IMR-90 (cell line): ENCODE data around the gene PEX11A. TPM values are rescaled to one million over a fixed set of nuclear protein-coding genes. Genes with fewer than 3 reads are reported as not detected.

Source experiments
- ATAC-seq: fragments of 200-7000 bp; cut with Tn5 transposase; 2 replicates; pipeline ENCODE4 v1.9.1; 2020; ENCODE audit warnings: low read depth, mild to moderate bottlenecking, moderate library complexity
- BruUV-seq: library from RNA; stranded (reverse); fragments of 400-500 nt; replicated peaks from 2 replicates; lab custom pipeline; 2021; lab: Mats Ljungman, UMichigan
- CTCF ChIA-PET: fragments of 300-600 bp; formaldehyde crosslinking; extraction: SDS; loops from one replicate; lab custom pipeline; 2021; ENCODE audit warnings: antibody characterized with exemption; lab: Yijun Ruan, JAX
- POLR2A ChIA-PET: fragments of 300-600 bp; sonication (Branson Sonifier 250); formaldehyde crosslinking; loops from one replicate; lab custom pipeline; 2022; ENCODE audit warnings: antibody characterized with exemption; ENCODE audit not compliant: unreplicated experiment; lab: Charles Lee
- DNase-seq: peaks from one replicate; pipeline ENCODE4 v3.0.0; 2013
- H2AFZ ChIP-seq: replicated peaks from 2 replicates; pipeline ENCODE3; 2013; ENCODE audit warnings: low read length, mild to moderate bottlenecking; ENCODE audit not compliant: poor library complexity
- H2AK5ac ChIP-seq: 2 replicates; pipeline ENCODE4 v1.6.1; 2013; ENCODE audit warnings: low read depth, low read length, inconsistent platforms
- H2AK9ac ChIP-seq: replicated peaks from 2 replicates; pipeline ENCODE3; 2013; ENCODE audit warnings: mild to moderate bottlenecking, low read depth, low read length, moderate library complexity; ENCODE audit not compliant: poor library complexity
- H2BK120ac ChIP-seq: 2 replicates; pipeline ENCODE4 v1.6.1; 2013; ENCODE audit warnings: low read depth, low read length, inconsistent platforms
- H2BK15ac ChIP-seq: 3 replicates; pipeline ENCODE4 v1.6.1; 2013; ENCODE audit warnings: low read depth, low read length, inconsistent platforms
- H2BK20ac ChIP-seq: 2 replicates; pipeline ENCODE4 v1.6.1; 2013; ENCODE audit warnings: low read depth, mild to moderate bottlenecking, inconsistent platforms, low read length, moderate library complexity
- H2BK5ac ChIP-seq: 2 replicates; pipeline ENCODE4 v1.6.1; 2013; ENCODE audit warnings: mild to moderate bottlenecking, low read depth, low read length, inconsistent platforms; ENCODE audit not compliant: poor library complexity, severe bottlenecking
- H3K14ac ChIP-seq: replicated peaks from 2 replicates; pipeline ENCODE4 v1.6.1; 2013; ENCODE audit warnings: low read depth, low read length, inconsistent platforms
- H3K18ac ChIP-seq: 2 replicates; pipeline ENCODE4 v1.6.1; 2013; ENCODE audit warnings: low read depth, low read length, control low read depth
- H3K23ac ChIP-seq: 2 replicates; pipeline ENCODE4 v1.6.1; 2013; ENCODE audit warnings: low read depth, low read length, inconsistent platforms
- H3K27ac ChIP-seq: 2 replicates; pipeline ENCODE4 v1.5.1; 2013; ENCODE audit warnings: mild to moderate bottlenecking, control low read depth, low read length; ENCODE audit not compliant: insufficient read depth
- H3K27me3 ChIP-seq: 2 replicates; pipeline ENCODE4 v1.6.1; 2013; ENCODE audit warnings: low read length; ENCODE audit not compliant: control insufficient read depth, insufficient read depth
- H3K36me3 ChIP-seq: 2 replicates; pipeline ENCODE4 v1.6.1; 2013; ENCODE audit warnings: low read length, mixed read lengths; ENCODE audit not compliant: control insufficient read depth, insufficient read depth
- H3K4ac ChIP-seq: 2 replicates; pipeline ENCODE4 v1.6.1; 2013; ENCODE audit warnings: low read depth, low read length, inconsistent platforms
- H3K4me1 ChIP-seq: 2 replicates; pipeline ENCODE4 v1.6.1; 2013; ENCODE audit warnings: low read length, mixed read lengths; ENCODE audit not compliant: control insufficient read depth, insufficient read depth
- H3K4me2 ChIP-seq: 2 replicates; pipeline ENCODE4 v1.6.1; 2013; ENCODE audit warnings: low read depth, mild to moderate bottlenecking, control low read depth, low read length, moderate library complexity
- H3K4me3 ChIP-seq: 2 replicates; pipeline ENCODE4 v1.5.1; 2013; ENCODE audit warnings: low read depth, mild to moderate bottlenecking, control low read depth, low read length, moderate library complexity; ENCODE audit not compliant: insufficient read depth
- H3K56ac ChIP-seq: 2 replicates; pipeline ENCODE4 v1.6.1; 2013; ENCODE audit warnings: low read length, inconsistent platforms; ENCODE audit not compliant: insufficient read depth; ENCODE audit errors: extremely low read depth
- H3K79me1 ChIP-seq, 2 experiments: 2 replicates each; pipeline ENCODE4 v1.6.1; 2013; ENCODE audit warnings: low read length in 2 of 2, inconsistent platforms in 1 of 2, low read depth in 1 of 2
- H3K9ac ChIP-seq: 2 replicates; pipeline ENCODE4 v1.6.1; 2013; ENCODE audit warnings: low read depth, low read length, control low read depth
- H3K9me1 ChIP-seq: 2 replicates; pipeline ENCODE4 v1.6.1; 2013; ENCODE audit warnings: low read length, inconsistent platforms; ENCODE audit not compliant: insufficient read depth
- H3K9me3 ChIP-seq: 2 replicates; pipeline ENCODE4 v1.6.1; 2013; ENCODE audit warnings: low read length; ENCODE audit not compliant: control insufficient read depth, insufficient read depth
- H4K20me1 ChIP-seq: 2 replicates; pipeline ENCODE4 v1.6.1; 2013; ENCODE audit warnings: low read length, inconsistent platforms; ENCODE audit not compliant: insufficient read depth
- H4K5ac ChIP-seq: 2 replicates; pipeline ENCODE4 v1.6.1; 2013; ENCODE audit warnings: mild to moderate bottlenecking, low read depth, low read length, control low read depth
- H4K8ac ChIP-seq, 2 experiments: 2 replicates each; pipeline ENCODE4 v1.6.1; 2013; ENCODE audit warnings: low read depth in 2 of 2, low read length in 2 of 2, control low read depth in 1 of 2, inconsistent platforms in 1 of 2
- H4K91ac ChIP-seq: 2 replicates; pipeline ENCODE4 v1.6.1; 2013; ENCODE audit warnings: low read depth, low read length, inconsistent platforms; ENCODE audit not compliant: insufficient read depth
- CEBPB ChIP-seq: IDR thresholded peaks from 2 replicates; pipeline ENCODE4 v1.6.1; 2012; ENCODE audit warnings: low read depth, low read length, improper control_type of control experiment
- CHD1 ChIP-seq: IDR thresholded peaks from 2 replicates; pipeline ENCODE4 v1.6.1; 2012; ENCODE audit warnings: low read depth, low read length, improper control_type of control experiment
- RCOR1 ChIP-seq: IDR thresholded peaks from 2 replicates; pipeline ENCODE4 v1.6.1; 2012; ENCODE audit warnings: mild to moderate bottlenecking, low read length, improper control_type of control experiment; ENCODE audit not compliant: insufficient replicate concordance
- WGBS, 2 experiments: methylation state at CpG; one replicate each; pipeline versions ENCODE4 v1.1.5 to v1.1.7; 2013; ENCODE audit warnings: missing lambda C conversion rate in 2 of 2; ENCODE audit not compliant: insufficient read length in 1 of 2; ENCODE audit errors: extremely low coverage in 2 of 2; 5-methylcytosine and 5-hydroxymethylcytosine counted together
- dilution Hi-C: fragments of 300-500 bp; cut with HindIII; formaldehyde crosslinking; loops from one replicate; pipeline ENCODE4 v1.14.3; 2018; ENCODE audit warnings: low sequenced_read_pairs; ENCODE audit not compliant: unreplicated experiment
- in situ Hi-C: fragments of 300-500 bp; cut with MboI; formaldehyde crosslinking; loops from 3 replicates; pipeline ENCODE4 v1.14.3; 2019; ENCODE audit warnings: low sequenced_read_pairs, inconsistent platforms, mixed read lengths
- intact Hi-C: fragments of 100-400 bp; cut with micrococcal nuclease; formaldehyde crosslinking; loops from 2 replicates; pipeline ENCODE4 v1.10.0; 2022
- polyA plus RNA-seq, 3 experiments: library from polyadenylated mRNA; depleted of rRNA; stranded (reverse); fragments of >200 nt; gene quantifications; 2 replicates each; pipeline ENCODE4 v1.2.3, GENCODE V29; 2012; ENCODE audit warnings: low replicate concordance in 1 of 3
- total RNA-seq: library from RNA; depleted of rRNA; stranded (reverse); fragments of >200 nt; gene quantifications from 2 replicates; pipeline ENCODE4 v1.2.3, GENCODE V29; 2012
- TF ChIP-seq, protein P1 (sequence below): conservative IDR thresholded peaks from 2 replicates; pipeline ENCODE4 v1.5.1; 2012; ENCODE audit warnings: mild to moderate bottlenecking, low read depth, low read length, improper control_type of control experiment
- TF ChIP-seq, protein P2 (sequence below): fragments of 150-350 bp; IDR thresholded peaks from 2 replicates; pipeline ENCODE4 v1.6.1; 2016; ENCODE audit warnings: low read depth, mild to moderate bottlenecking, low read length, moderate library complexity, borderline replicate concordance

Gene PEX11A
- total and polyA plus RNA-seq, 2 of the 4 experiments (the other 2 are of a cell fraction), result 4.2 to 10.2 TPM

DNA sequence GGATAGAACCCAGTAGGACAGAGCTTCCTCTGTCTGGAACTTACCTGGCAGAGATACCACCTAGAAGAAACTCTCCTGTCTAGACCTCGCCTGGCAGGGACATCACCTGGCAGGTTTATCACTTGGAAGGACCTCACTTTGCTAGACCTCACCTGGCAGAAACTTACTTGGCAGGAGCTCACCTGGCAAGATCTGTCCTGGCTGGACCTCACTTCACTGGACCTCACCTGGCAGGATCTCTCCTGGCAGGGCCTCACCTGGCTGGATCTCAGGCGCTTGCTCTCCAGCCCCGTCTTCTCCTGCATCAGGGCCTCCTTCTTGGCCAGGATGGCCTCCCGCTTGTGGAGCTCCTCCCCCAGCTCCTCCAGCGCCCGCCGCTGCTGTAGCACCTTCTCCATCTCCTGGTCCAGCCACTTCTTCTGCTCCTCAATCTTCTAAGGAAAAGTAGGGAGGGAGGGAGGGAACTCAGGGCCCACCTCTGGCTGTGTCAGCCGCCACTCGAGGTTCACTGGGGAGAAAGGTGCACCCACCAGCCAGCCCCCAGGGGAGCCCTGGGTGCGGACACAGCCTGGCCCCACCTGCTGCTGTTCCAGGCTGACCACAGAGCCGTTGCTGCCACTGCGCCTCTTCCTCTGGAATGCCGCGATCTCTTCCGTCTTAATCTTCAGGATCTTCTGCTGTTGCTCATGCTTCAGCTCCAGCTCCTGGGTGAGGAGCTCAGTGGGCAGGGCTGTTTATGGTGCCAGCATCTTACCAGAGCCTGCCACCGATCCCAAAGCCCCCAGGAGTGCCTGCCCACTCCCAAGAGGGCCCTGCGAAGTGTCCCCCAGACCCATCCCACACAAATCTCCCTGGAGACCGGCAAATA lies 57.8 kb downstream of the PEX11A start (continued):
- TF ChIP-seq CHD1, result no peak

DNA sequence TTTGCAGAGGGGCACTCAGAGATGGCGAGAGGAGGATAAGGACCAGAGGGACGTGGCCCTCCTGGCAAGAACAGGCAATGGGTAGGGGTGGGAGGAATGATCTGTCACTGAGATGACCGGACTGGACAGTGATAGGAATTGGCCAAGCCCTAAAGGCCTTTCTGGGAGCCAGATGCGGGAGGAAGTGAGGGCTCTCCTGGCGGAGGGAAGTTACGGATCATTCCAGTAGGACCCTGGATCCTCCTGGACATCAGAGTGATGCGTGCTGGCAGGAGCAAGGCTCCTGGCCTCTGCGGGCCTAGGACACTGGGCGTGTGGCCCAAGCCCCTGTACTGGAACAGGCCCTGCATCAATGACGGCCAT lies 58.7 kb downstream of the PEX11A start:
- ATAC-seq, result no peak
- Histone ChIP-seq H3K27me3 (no peaks in the 10 kb centered on the region), H3K14ac (no peak overlapping the region), H3K56ac (no peak overlapping the region), H2BK20ac (no peak overlapping the region), H3K4ac (no peak overlapping the region), H2BK15ac (no peak overlapping the region), H2AFZ (no peak overlapping the region), H3K18ac (no peak overlapping the region), H3K9ac (no peak overlapping the region), H3K9me1 (no peaks in the 10 kb centered on the region), H2BK120ac (no peak overlapping the region), H4K5ac (no peak overlapping the region), H2AK9ac (no peak overlapping the region), H4K8ac (no peak overlapping the region), H2BK5ac (no peak overlapping the region), H3K9me3 (no peaks in the 10 kb centered on the region), H3K23ac (no peak overlapping the region), H3K36me3 (peaks cover 64% of the 10 kb centered on the region), H3K27ac (no peak overlapping the region), H3K4me1 (no peaks in the 10 kb centered on the region), H4K20me1 (no peaks in the 10 kb centered on the region; the same call in 1 of the 2 replicates), H2AK5ac (no peak overlapping the region), H3K4me3 (no peak overlapping the region), H3K4me2 (no peak overlapping the region), H4K91ac (no peak overlapping the region), H3K79me1 (peaks cover 0 to 3% of the 10 kb centered on the region in 2 experiments; a peak in 1 of 4 replicates)
- ChIA-PET CTCF (no interaction called here), POLR2A (no interaction called here)
- intact Hi-C loops (no loop called here), dilution Hi-C loops (no loop called here), in situ Hi-C loops (no loop called here)
- no peak for DNase-seq
- TF ChIP-seq RCOR1 (no peak), CEBPB (no peak), CHD1 (no peak)
- TF ChIP-seq, protein P1, sequence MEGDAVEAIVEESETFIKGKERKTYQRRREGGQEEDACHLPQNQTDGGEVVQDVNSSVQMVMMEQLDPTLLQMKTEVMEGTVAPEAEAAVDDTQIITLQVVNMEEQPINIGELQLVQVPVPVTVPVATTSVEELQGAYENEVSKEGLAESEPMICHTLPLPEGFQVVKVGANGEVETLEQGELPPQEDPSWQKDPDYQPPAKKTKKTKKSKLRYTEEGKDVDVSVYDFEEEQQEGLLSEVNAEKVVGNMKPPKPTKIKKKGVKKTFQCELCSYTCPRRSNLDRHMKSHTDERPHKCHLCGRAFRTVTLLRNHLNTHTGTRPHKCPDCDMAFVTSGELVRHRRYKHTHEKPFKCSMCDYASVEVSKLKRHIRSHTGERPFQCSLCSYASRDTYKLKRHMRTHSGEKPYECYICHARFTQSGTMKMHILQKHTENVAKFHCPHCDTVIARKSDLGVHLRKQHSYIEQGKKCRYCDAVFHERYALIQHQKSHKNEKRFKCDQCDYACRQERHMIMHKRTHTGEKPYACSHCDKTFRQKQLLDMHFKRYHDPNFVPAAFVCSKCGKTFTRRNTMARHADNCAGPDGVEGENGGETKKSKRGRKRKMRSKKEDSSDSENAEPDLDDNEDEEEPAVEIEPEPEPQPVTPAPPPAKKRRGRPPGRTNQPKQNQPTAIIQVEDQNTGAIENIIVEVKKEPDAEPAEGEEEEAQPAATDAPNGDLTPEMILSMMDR, result no peak
- TF ChIP-seq, protein P2, sequence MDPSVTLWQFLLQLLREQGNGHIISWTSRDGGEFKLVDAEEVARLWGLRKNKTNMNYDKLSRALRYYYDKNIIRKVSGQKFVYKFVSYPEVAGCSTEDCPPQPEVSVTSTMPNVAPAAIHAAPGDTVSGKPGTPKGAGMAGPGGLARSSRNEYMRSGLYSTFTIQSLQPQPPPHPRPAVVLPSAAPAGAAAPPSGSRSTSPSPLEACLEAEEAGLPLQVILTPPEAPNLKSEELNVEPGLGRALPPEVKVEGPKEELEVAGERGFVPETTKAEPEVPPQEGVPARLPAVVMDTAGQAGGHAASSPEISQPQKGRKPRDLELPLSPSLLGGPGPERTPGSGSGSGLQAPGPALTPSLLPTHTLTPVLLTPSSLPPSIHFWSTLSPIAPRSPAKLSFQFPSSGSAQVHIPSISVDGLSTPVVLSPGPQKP, result no peak
- 100% methylated on average over 4 of the region's 10 CpGs; no CpG with 5 or more reads in 1 of the 2 experiments for WGBS, 2 experiments
- no TSS peak for BruUV-seq
